ENCODE data around the gene TCEA3. TPM values are rescaled to one million over a fixed set of nuclear protein-coding genes. Genes with fewer than 3 reads are reported as not detected.

TCEA3 gene
- polyA plus RNA-seq, 1 experiment = 21.0 TPM

GRCh38 chr1:23389837-23390321 lies 34.7 kb downstream of the TCEA3 start:
- Histone ChIP-seq H3K36me3 (ENCODE audit: control insufficient read depth, insufficient read depth, low read length) (no peaks in the 10 kb centered on the region), H3K4me3 (ENCODE audit: low read depth, low read length) (no peak overlapping the region), H3K27me3 (ENCODE audit: control insufficient read depth, insufficient read depth, low read length) (no peaks in the 10 kb centered on the region)
- ChIA-PET CTCF (interaction anchor here (2.5 kb wide), 1 partner anchor 13 kb away, joined by 9 read pairs; no protein-coding TSS in a partner anchor), POLR2A (no interaction called here)
- DNase-seq (ENCODE audit: low read depth) = no peak
- TF ChIP-seq, protein P1, sequence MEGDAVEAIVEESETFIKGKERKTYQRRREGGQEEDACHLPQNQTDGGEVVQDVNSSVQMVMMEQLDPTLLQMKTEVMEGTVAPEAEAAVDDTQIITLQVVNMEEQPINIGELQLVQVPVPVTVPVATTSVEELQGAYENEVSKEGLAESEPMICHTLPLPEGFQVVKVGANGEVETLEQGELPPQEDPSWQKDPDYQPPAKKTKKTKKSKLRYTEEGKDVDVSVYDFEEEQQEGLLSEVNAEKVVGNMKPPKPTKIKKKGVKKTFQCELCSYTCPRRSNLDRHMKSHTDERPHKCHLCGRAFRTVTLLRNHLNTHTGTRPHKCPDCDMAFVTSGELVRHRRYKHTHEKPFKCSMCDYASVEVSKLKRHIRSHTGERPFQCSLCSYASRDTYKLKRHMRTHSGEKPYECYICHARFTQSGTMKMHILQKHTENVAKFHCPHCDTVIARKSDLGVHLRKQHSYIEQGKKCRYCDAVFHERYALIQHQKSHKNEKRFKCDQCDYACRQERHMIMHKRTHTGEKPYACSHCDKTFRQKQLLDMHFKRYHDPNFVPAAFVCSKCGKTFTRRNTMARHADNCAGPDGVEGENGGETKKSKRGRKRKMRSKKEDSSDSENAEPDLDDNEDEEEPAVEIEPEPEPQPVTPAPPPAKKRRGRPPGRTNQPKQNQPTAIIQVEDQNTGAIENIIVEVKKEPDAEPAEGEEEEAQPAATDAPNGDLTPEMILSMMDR (IDR thresholded peaks at IDR 0.05; ENCODE audit: insufficient read depth, low read depth, low read length) = no peak

- Histone ChIP-seq H3K27me3 (ENCODE audit: control insufficient read depth, insufficient read depth, low read length) (no peaks in the 10 kb centered on the region), H3K4me3 (ENCODE audit: low read depth, low read length) (no peak overlapping the region), H3K36me3 (ENCODE audit: control insufficient read depth, insufficient read depth, low read length) (no peaks in the 10 kb centered on the region)
- ChIA-PET POLR2A (no interaction called here), CTCF (interaction anchor here (0.7 kb wide), 1 partner anchor 8 kb away, joined by 3 read pairs; no protein-coding TSS in a partner anchor)
- TF ChIP-seq, protein P1 (IDR thresholded peaks at IDR 0.05; ENCODE audit: insufficient read depth, low read depth, low read length) = no peak
- DNase-seq (ENCODE audit: low read depth) = no peak
Observed at GRCh38 chr1:23387494-23387893, 37.1 kb downstream of the TCEA3 start.

DNA sequence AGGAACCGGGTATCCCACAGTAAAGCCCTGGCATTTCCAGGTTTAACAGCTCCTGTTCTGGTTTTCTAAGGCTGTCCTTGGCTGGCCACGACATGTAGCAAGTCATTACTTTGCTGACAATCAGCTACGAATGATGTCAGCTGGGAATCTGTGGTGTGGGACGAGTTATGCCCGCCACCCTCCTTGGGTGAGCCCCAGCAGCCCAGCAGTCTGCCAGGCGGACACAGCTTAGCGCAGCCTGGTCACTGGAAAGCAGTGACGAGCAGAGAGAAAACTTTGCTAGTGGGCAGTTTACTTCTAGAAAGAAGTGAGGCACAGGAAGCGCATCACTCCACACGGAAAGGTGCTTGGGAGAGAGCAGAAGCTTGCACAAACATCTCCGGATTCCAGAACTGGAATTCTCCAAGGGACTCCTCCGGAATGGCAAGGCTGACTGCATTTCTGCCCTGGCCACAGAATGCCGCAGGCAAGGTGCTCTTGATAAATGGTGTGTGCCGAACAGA lies 39.4 kb downstream of the TCEA3 start:
- CTCF ChIA-PET = interaction anchor here (3.6 kb wide), 1 partner anchor 18 kb away, joined by 14 read pairs; no protein-coding TSS in a partner anchor
- DNase-seq (ENCODE audit: low read depth) = no peak
- no peaks in the 10 kb centered on the region for H3K36me3 ChIP-seq (ENCODE audit: control insufficient read depth, insufficient read depth, low read length)
- POLR2A ChIA-PET = no interaction called here
- no peaks in the 10 kb centered on the region for H3K27me3 ChIP-seq (ENCODE audit: control insufficient read depth, insufficient read depth, low read length)
- TF ChIP-seq, protein P1 (IDR thresholded peaks at IDR 0.05; ENCODE audit: insufficient read depth, low read depth, low read length) = no peak
- no peak overlapping the region for H3K4me3 ChIP-seq (ENCODE audit: low read depth, low read length)

DNA sequence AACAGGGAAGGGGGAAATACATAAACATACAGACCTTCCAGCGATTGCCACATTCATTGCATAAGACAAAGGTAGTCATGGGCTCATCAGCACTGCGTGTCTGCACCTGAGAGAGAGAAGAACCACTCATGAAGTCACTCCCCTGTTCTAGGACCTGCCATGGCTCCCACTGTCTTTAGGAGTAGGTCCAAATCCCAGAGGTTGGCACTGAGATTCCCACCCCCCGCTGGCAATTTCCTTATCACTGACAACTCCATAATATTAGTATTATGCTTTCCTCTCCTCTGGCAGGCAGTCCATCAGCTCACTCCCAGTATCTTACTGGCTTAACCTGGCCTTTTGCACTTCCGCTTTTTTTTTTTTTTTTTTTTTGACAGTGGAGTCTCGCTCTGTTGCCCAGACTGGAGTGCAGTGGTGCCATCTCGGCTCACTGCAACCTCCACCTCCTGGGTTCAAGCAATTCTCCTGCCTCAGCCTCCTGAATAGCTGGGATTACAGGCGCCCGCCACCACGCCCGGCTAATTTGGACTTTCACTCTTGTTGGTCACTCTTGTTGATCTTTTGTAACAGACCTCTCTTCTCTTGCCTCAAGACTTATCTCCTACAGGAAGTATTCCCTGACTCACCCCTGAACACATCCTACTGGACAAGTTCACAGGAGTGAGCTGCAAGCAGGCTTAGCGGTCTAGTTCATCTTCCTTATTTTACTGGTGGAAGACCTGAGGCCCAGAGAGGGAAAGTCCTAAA lies 40.1 kb downstream of the TCEA3 start:
- Histone ChIP-seq H3K36me3 (ENCODE audit: control insufficient read depth, insufficient read depth, low read length) (no peaks in the 10 kb centered on the region), H3K4me3 (ENCODE audit: low read depth, low read length) (no peak overlapping the region), H3K27me3 (ENCODE audit: control insufficient read depth, insufficient read depth, low read length) (no peaks in the 10 kb centered on the region)
- TF ChIP-seq, protein P1 (IDR thresholded peaks at IDR 0.05; ENCODE audit: insufficient read depth, low read depth, low read length) = no peak
- ChIA-PET CTCF (interaction anchor here (3.6 kb wide), 1 partner anchor 19 kb away, joined by 14 read pairs; no protein-coding TSS in a partner anchor), POLR2A (interaction anchor here (0.6 kb wide), 1 partner anchor 449 kb away, joined by 6 read pairs; no protein-coding TSS in a partner anchor)
- DNase-seq (ENCODE audit: low read depth) = no peak

- no peak for DNase-seq (ENCODE audit: low read depth)
- TF ChIP-seq, protein P1 (IDR thresholded peaks at IDR 0.05; ENCODE audit: insufficient read depth, low read depth, low read length) = no peak
- no peaks in the 10 kb centered on the region for H3K27me3 ChIP-seq (ENCODE audit: control insufficient read depth, insufficient read depth, low read length)
- H3K4me3 ChIP-seq (ENCODE audit: low read depth, low read length) = no peak overlapping the region
- ChIA-PET POLR2A (interaction anchor here (0.6 kb wide), 1 partner anchor 449 kb away, joined by 6 read pairs; no protein-coding TSS in a partner anchor), CTCF (interaction anchor here (3.6 kb wide), 1 partner anchor 20 kb away, joined by 14 read pairs; no protein-coding TSS in a partner anchor)
- H3K36me3 ChIP-seq (ENCODE audit: control insufficient read depth, insufficient read depth, low read length) = no peaks in the 10 kb centered on the region
Observed at GRCh38 chr1:23383577-23384311, 40.8 kb downstream of the TCEA3 start.

Measured in BJ (cell line).